22Rv1 (cell line): ENCODE data around the gene GNAI1.

Experiments used
- H3K27ac ChIP-seq: fragments of 450-650 bp; 2 replicates; pipeline ENCODE4 v1.5.1; 2017
- CTCF ChIP-seq: fragments of 450-650 bp; IDR thresholded peaks from 2 replicates; pipeline ENCODE4 v1.5.1; 2017; ENCODE audit warnings: mild to moderate bottlenecking
- ZFX ChIP-seq: fragments of 450-650 bp; IDR thresholded peaks from 2 replicates; pipeline ENCODE4 v1.6.1; 2017; ENCODE audit warnings: antibody characterized with exemption, borderline replicate concordance

GNAI1 gene

DNA sequence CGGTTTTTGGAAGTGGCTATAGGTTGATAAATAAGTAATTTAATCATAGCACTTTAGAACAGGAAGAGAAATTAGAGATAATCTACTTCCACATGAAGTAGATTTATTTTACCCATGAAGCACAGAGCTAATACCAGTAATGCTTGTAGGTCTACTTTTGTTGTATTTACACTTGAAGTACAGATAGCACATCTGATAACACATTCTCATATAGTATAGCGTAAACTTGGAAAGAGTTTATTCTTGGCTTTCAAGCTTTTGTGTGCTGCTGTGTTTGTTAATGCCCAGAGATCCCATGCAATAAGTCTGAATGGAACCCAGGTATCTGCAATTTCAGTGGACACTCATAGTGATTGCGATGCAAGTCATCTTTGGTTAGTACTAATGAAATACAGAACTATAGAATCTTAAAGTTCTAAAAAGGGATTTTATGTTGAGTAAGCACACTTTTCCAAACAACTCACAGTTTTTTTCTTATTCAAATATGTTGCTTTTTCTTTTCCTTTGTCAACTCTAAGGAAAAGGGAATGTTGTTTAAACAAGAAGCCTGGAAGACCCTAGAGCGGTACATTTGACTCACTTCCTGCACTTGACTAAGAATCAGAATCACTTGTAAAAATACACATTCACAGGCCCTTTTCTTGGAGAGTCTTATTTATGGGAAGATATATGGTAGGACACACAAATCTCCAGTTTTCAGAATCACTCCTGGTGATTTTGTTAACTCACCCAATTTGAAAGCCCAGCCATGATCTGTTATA, 105.8 kb downstream of the GNAI1 start:
- no peak overlapping the region for H3K27ac ChIP-seq
- TF ChIP-seq CTCF: no peak
- TF ChIP-seq ZFX: no peak

GRCh38 chr7:80241671-80242070, 107.0 kb downstream of the GNAI1 start:
- TF ChIP-seq CTCF: no peak
- no peak for TF ChIP-seq ZFX
- H3K27ac ChIP-seq: no peak overlapping the region

DNA sequence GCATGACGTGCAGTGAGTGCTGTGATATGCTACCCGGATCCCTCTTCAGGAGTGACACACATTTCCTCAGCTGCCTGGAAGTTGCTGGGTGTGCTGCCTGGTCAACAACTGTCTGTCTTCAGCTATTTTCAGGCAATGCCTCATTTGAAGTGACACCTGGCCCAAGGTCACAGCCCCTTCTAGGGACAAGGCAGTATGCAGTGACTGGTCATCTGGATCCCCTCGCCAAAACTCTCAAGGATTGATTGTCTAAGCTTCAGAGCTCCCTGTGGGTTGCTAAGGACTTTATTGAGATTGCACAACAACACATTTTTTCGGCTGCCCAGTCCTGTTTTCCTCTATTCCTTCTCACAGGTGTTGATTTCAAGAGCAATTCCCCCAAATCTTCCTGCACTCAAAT, 108.8 kb downstream of the GNAI1 start:
- TF ChIP-seq CTCF (no peak), ZFX (no peak)
- H3K27ac ChIP-seq: no peak overlapping the region

GRCh38 chr7:80244206-80244916, 109.7 kb downstream of the GNAI1 start:
- no peak overlapping the region for H3K27ac ChIP-seq
- no peak for TF ChIP-seq ZFX
- TF ChIP-seq CTCF: no peak

DNA sequence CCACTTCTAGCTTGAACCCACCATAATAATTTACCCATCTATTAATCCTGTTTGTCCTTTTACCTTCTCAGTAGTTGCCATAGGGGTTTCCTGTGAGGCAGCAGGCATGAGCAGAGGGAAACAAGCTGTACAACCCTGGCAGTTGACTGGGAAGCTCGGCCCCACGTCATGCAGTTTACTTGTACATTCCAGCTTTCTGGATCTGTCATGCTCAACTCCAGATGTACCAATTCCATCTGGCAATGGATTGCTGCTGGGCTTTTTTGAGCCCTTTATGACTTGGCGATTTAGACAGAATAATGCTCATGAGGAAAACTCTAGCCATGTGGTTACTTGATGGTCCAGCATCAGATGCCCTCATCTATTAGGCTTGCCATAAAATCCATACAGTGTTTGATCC, 112.5 kb downstream of the GNAI1 start:
- TF ChIP-seq CTCF (no peak), ZFX (no peak)

DNA sequence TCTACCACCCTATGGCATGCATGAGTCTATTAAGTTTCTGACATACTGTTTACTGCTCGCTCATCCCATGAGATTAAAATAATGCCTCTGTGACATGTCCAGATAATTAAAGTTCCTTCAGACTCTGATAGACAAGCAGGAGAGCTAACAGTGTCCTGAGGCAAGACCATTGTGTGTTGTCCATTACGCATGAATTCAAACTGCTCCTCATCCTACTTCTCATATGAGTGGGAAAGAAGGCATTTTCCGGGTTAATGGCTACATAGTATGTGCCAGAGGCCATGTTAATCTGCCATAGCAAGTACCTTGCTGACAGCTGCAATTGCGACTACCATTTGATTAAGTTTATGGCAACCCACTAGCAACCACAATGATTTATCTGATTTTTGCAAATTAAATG, 113.3 kb downstream of the GNAI1 start:
- TF ChIP-seq CTCF (no peak), ZFX (no peak)

More for the DNA sequence above, 112.5 kb downstream of the GNAI1 start:
- H3K27ac ChIP-seq: no peak overlapping the region

DNA sequence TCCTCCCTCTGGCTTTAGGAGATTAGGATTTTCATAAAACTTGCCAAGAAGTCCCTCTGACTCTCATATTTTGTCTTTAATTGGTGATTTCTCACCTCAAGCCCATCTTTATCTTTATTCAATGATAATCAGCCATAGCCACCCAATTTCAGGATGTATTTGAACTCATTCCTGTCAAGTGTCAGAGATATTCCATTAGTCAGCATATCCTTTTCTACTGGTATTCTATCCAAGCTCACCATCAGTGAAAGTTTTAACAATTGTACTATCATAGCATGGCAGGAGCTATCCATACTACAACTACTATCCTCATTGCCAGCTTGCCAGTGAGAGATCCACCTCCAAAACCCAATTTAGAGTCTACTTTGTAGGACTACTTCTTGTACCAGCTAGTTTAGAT, 114.6 kb downstream of the GNAI1 start:
- no peak overlapping the region for H3K27ac ChIP-seq
- TF ChIP-seq ZFX: no peak
- no peak for TF ChIP-seq CTCF

More for the DNA sequence above, 113.3 kb downstream of the GNAI1 start:
- H3K27ac ChIP-seq: no peak overlapping the region
